Adrenal gland (tissue), 5 donors: ENCODE data around the gene SAYSD1.

Source experiments
- POLR2A ChIP-seq, 2 donors: fragments of 450-650 bp; IDR thresholded peaks; one replicate each; pipeline ENCODE4 v1.6.1; 2017; ENCODE audit warnings: antibody characterized with exemption in 2 of 2, mild to moderate bottlenecking in 2 of 2, moderate library complexity in 1 of 2
- TF ChIP-seq, protein P1 (sequence below), 6 experiments: fragments of 450-650 bp in 4 of 6; fragments of 200-600 bp in 2 of 6; sonication (generic) in 1 of 6; IDR thresholded peaks; 1 replicate in 5 of 6; 2 replicates in 1 of 6; pipeline versions ENCODE4 v1.5.1 to v1.8.0; 2016 to 2021; ENCODE audit warnings: antibody characterized with exemption in 6 of 6, mild to moderate bottlenecking in 2 of 6, moderate library complexity in 1 of 6
- donor health status: DM: no; HTN: no; CAD: no.

DNA sequence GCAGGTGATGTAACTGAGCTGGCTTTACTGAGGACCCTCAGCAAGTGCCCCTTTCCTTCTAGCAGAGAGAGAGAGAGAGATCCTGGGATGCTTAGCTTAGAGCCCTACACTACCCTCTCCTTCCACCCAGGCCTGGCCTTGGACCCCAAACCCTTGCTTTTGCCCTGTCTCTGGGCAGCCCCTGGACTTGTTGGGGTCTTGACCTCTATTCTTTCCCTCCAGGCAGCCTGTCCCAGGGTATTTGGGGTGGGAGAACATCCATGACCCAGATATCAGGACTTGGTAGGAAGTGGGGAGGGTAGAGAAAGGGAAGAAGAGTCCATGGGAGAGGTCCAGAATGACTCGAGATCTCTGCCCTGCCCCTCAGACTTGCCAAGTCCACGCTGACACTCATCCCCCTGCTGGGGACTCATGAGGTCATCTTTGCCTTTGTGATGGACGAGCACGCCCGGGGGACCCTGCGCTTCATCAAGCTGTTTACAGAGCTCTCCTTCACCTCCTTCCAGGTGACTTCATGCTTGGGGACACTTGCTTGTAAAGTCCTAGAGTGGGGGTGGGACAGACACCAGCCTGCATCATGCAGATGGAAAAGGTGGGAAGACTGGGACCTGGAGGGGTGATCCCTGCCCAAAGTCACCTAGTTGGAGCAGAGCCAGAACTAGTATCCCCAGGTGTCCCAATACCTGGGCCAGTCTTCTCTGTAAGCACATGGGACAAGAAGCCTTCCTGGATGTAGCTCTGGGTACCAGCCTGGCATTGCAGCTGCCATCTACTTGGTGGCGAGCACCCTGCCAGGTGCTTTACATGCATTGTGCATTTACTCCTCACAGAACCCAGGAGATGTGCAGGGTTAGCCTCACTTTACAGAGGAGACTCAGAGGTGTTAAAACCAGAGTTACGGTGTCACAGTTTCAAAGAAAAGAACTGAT, 35.5 kb downstream of the SAYSD1 start:
- TF ChIP-seq, protein P1, sequence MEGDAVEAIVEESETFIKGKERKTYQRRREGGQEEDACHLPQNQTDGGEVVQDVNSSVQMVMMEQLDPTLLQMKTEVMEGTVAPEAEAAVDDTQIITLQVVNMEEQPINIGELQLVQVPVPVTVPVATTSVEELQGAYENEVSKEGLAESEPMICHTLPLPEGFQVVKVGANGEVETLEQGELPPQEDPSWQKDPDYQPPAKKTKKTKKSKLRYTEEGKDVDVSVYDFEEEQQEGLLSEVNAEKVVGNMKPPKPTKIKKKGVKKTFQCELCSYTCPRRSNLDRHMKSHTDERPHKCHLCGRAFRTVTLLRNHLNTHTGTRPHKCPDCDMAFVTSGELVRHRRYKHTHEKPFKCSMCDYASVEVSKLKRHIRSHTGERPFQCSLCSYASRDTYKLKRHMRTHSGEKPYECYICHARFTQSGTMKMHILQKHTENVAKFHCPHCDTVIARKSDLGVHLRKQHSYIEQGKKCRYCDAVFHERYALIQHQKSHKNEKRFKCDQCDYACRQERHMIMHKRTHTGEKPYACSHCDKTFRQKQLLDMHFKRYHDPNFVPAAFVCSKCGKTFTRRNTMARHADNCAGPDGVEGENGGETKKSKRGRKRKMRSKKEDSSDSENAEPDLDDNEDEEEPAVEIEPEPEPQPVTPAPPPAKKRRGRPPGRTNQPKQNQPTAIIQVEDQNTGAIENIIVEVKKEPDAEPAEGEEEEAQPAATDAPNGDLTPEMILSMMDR (IDR thresholded peaks at IDR 0.05), result no peak
- no peak for TF ChIP-seq POLR2A (IDR thresholded peaks at IDR 0.05)
